ENCODE results near the gene IL13RA1.
A peak's percentile ranks its signal among the peaks of the same experiment; 100 is the strongest.
"Not testable (repeated sequence)": the region's sequence is repeated elsewhere in the genome, so short reads cannot be mapped to it uniquely, and the experiment has no call there.

Gene IL13RA1

GRCh38 chrX:118715917-118716316, 11.5 kb upstream of the IL13RA1 start:
- H3K9ac ChIP-seq (ENCODE audit: low read depth, low read length); H3K27ac ChIP-seq (ENCODE audit: low read depth, low read length); H3K4me3 ChIP-seq (ENCODE audit: low read length); H3K27me3 ChIP-seq (ENCODE audit: insufficient read depth, low read length); H3K9me3 ChIP-seq (ENCODE audit: insufficient read depth, low read depth, low read length); H3K36me3 ChIP-seq (ENCODE audit: insufficient read depth, low read length); H3K4me1 ChIP-seq (ENCODE audit: insufficient read depth, low read length): not testable (repeated sequence)
- WGBS: 91% methylated on average over 14 of the region's 14 CpGs

DNA sequence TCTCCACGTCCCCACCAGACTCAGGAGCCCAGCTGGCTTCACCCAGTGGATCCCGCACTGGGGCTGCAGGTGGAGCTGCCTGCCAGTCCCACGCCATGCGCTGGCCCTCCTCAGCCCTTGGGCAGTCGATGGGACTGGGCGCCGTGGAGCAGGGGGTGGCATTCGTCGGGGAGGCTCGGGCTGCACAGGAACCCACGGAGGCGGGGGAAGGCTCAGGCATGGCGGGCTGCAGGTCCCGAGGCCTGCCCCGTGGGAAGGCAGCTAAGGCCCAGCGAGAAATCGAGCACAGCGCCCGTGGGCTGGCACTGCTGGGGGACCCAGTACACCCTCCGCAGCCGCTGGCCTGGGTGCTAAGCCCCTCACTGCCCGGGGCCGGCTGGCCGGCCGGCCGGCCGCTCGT, 10.6 kb upstream of the IL13RA1 start:
- H3K27ac ChIP-seq (ENCODE audit: low read depth, low read length); H3K9ac ChIP-seq (ENCODE audit: low read depth, low read length); H3K4me3 ChIP-seq (ENCODE audit: low read length); H3K27me3 ChIP-seq (ENCODE audit: insufficient read depth, low read length); H3K4me1 ChIP-seq (ENCODE audit: insufficient read depth, low read length); H3K9me3 ChIP-seq (ENCODE audit: insufficient read depth, low read depth, low read length); H3K36me3 ChIP-seq (ENCODE audit: insufficient read depth, low read length): not testable (repeated sequence)
- WGBS: 98% methylated on average over 26 of the region's 28 CpGs

DNA sequence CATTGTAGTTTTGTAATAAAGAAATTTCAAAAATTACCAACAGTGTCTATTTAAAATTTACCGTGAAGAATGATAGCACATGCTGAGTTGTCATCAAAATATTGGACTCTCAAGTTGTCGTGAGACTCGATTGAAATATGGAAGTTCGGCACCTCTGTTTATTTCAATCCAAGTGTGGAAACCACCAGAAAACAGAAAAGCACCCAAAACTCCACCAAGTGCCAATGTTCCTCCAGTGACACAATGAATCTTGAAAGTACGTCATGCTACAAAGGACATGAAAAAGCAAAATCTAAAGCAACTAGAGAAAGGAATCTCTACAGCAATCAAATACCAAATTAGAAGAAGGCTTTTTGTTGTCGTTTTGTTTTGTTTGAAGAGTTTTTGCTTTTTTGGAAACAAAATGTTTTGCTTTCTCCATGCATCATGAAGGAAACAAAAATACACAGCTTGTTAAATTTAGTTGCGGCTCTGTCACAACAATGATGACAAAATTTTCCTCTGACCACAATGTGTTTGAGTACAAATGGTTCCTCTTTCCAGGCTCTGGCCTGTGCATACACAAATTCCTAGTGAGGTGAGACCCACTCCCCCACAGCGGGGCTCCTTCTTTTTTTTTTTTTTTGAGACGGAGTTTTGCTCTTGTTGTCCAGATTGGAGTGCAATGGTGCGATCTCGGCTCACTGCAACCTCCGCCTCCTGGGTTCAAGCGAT, 9.6 kb upstream of the IL13RA1 start:
- WGBS: 94% methylated on average over 8 of the region's 13 CpGs

DNA sequence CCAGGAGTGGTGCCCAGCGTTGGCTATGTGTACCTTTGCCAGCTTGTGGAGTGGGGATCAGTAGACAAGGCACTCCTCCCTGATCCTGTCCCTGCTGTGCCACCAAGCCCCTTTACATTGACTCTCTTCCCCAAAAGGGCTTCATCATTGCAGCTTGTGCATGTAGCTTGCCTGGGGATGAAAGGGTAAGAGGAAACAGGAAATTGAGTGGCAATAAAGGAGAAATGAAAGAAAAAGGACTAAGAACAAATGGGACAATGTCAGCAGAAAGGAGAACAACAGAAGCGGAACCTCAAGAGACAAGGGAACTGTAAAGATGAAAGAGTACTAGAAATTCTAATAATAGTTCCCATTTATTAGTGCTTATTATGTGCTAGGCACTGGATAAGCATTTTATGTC, 8.7 kb upstream of the IL13RA1 start:
- Histone ChIP-seq H3K27ac (ENCODE audit: low read depth, low read length) (no peak overlapping the region), H3K9me3 (ENCODE audit: insufficient read depth, low read depth, low read length) (no peaks in the 10 kb centered on the region), H3K36me3 (ENCODE audit: insufficient read depth, low read length) (no peaks in the 10 kb centered on the region), H3K4me3 (ENCODE audit: low read length) (no peak overlapping the region), H3K9ac (ENCODE audit: low read depth, low read length) (no peak overlapping the region), H3K4me1 (ENCODE audit: insufficient read depth, low read length) (no peaks in the 10 kb centered on the region), H3K27me3 (ENCODE audit: insufficient read depth, low read length) (no peaks in the 10 kb centered on the region)
- WGBS: 90% methylated on average over 2 of the region's 2 CpGs

More for the DNA sequence above, 9.6 kb upstream of the IL13RA1 start:
- no peaks in the 10 kb centered on the region for H3K36me3 ChIP-seq (ENCODE audit: insufficient read depth, low read length)
- no peaks in the 10 kb centered on the region for H3K4me1 ChIP-seq (ENCODE audit: insufficient read depth, low read length)
- no peak overlapping the region for H3K9ac ChIP-seq (ENCODE audit: low read depth, low read length)
- no peak overlapping the region for H3K27ac ChIP-seq (ENCODE audit: low read depth, low read length)
- H3K9me3 ChIP-seq (ENCODE audit: insufficient read depth, low read depth, low read length): no peaks in the 10 kb centered on the region
- no peaks in the 10 kb centered on the region for H3K27me3 ChIP-seq (ENCODE audit: insufficient read depth, low read length)
- no peak overlapping the region for H3K4me3 ChIP-seq (ENCODE audit: low read length)

- WGBS: 81% methylated on average over 3 of the region's 3 CpGs
Measured at GRCh38 chrX:118720058-118720707, 7.2 kb upstream of the IL13RA1 start.

GRCh38 chrX:118723376-118723775, 4.0 kb upstream of the IL13RA1 start:
- Histone ChIP-seq H3K36me3 (ENCODE audit: insufficient read depth, low read length) (no peaks in the 10 kb centered on the region), H3K27me3 (ENCODE audit: insufficient read depth, low read length) (peaks cover 10% of the 10 kb centered on the region), H3K4me3 (ENCODE audit: low read length) (no peak overlapping the region), H3K9me3 (ENCODE audit: insufficient read depth, low read depth, low read length) (no peaks in the 10 kb centered on the region), H3K27ac (ENCODE audit: low read depth, low read length) (no peak overlapping the region), H3K4me1 (ENCODE audit: insufficient read depth, low read length) (no peaks in the 10 kb centered on the region), H3K9ac (ENCODE audit: low read depth, low read length) (no peak overlapping the region)
- 89% methylated on average over 3 of the region's 3 CpGs for WGBS

More at GRCh38 chrX:118720058-118720707, 7.2 kb upstream of the IL13RA1 start:
- no peaks in the 10 kb centered on the region; the same call in 1 of the 2 replicates for H3K27me3 ChIP-seq (ENCODE audit: insufficient read depth, low read length)
- no peak overlapping the region for H3K9ac ChIP-seq (ENCODE audit: low read depth, low read length)
- H3K4me1 ChIP-seq (ENCODE audit: insufficient read depth, low read length): no peaks in the 10 kb centered on the region
- no peak overlapping the region for H3K4me3 ChIP-seq (ENCODE audit: low read length)
- no peaks in the 10 kb centered on the region for H3K9me3 ChIP-seq (ENCODE audit: insufficient read depth, low read depth, low read length)
- H3K36me3 ChIP-seq (ENCODE audit: insufficient read depth, low read length): no peaks in the 10 kb centered on the region
- no peak overlapping the region for H3K27ac ChIP-seq (ENCODE audit: low read depth, low read length)

DNA sequence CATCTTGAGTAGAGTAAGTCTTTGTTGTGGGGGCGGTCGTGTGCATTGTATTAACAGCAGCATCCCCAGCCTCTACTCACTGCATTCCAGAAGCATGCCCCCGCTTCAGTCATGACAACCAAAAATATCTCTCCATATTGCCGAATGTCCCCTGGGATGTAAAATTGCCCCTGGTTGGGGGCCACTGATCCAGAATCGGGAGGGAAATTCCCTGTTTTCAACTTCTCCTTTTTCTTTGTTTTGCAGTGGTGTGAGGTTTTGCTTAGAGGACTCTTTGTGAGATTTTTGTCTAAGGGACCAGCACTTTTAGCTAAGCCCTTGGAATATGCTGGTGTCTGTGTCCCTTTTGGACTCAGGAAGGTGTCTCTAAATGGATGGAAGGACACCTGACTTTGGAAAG, 3.0 kb upstream of the IL13RA1 start:
- H3K4me1 ChIP-seq (ENCODE audit: insufficient read depth, low read length): no peaks in the 10 kb centered on the region
- peaks cover 20% of the 10 kb centered on the region for H3K27me3 ChIP-seq (ENCODE audit: insufficient read depth, low read length)
- H3K36me3 ChIP-seq (ENCODE audit: insufficient read depth, low read length): no peaks in the 10 kb centered on the region
- H3K4me3 ChIP-seq (ENCODE audit: low read length): no peak overlapping the region
- 67% methylated on average over 3 of the region's 5 CpGs for WGBS
- H3K9ac ChIP-seq (ENCODE audit: low read depth, low read length): no peak overlapping the region
- H3K9me3 ChIP-seq (ENCODE audit: insufficient read depth, low read depth, low read length): no peaks in the 10 kb centered on the region
- no peak overlapping the region for H3K27ac ChIP-seq (ENCODE audit: low read depth, low read length)

- Histone ChIP-seq H3K9ac (ENCODE audit: low read depth, low read length) (no peak overlapping the region), H3K36me3 (ENCODE audit: insufficient read depth, low read length) (no peaks in the 10 kb centered on the region), H3K27me3 (ENCODE audit: insufficient read depth, low read length) (peaks cover 23% of the 10 kb centered on the region), H3K27ac (ENCODE audit: low read depth, low read length) (no peak overlapping the region), H3K4me1 (ENCODE audit: insufficient read depth, low read length) (no peaks in the 10 kb centered on the region), H3K9me3 (ENCODE audit: insufficient read depth, low read depth, low read length) (no peaks in the 10 kb centered on the region), H3K4me3 (ENCODE audit: low read length) (no peak overlapping the region)
- WGBS: 72% methylated on average over 7 of the region's 7 CpGs
Measured at GRCh38 chrX:118724775-118725174, 2.6 kb upstream of the IL13RA1 start.

DNA sequence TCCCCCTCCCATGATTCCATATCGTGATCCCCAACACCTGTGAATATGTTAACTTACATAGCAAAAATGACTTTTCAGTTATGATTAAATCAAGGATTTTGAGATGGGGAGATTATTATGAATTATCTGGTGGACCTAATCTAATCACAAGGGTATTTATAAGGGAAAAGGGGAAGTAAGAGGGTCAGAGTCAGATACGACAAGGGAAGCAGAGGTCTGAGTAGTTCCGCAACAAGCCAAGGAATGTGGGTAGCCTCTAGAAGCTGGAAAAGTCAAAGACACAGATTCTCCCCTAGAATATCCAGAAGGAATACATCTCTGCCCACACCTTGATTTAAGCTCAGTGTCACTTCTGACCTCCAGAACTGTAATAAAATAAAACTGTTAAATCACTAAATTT, 1.0 kb upstream of the IL13RA1 start:
- no peaks in the 10 kb centered on the region for H3K9me3 ChIP-seq (ENCODE audit: insufficient read depth, low read depth, low read length)
- H3K27ac ChIP-seq (ENCODE audit: low read depth, low read length): no peak overlapping the region
- 88% methylated on average over 2 of the region's 3 CpGs for WGBS
- no peak overlapping the region for H3K4me3 ChIP-seq (ENCODE audit: low read length)
- H3K36me3 ChIP-seq (ENCODE audit: insufficient read depth, low read length): no peaks in the 10 kb centered on the region
- peaks cover 23% of the 10 kb centered on the region for H3K27me3 ChIP-seq (ENCODE audit: insufficient read depth, low read length)
- no peak overlapping the region for H3K9ac ChIP-seq (ENCODE audit: low read depth, low read length)
- no peaks in the 10 kb centered on the region for H3K4me1 ChIP-seq (ENCODE audit: insufficient read depth, low read length)

- Histone ChIP-seq H3K4me3 (ENCODE audit: low read length) (peak overlapping the region; percentile 60), H3K27ac (ENCODE audit: low read depth, low read length) (no peak overlapping the region), H3K27me3 (ENCODE audit: insufficient read depth, low read length) (peaks cover 23% of the 10 kb centered on the region), H3K9ac (ENCODE audit: low read depth, low read length) (peak overlapping the region; percentile 50), H3K4me1 (ENCODE audit: insufficient read depth, low read length) (no peaks in the 10 kb centered on the region), H3K36me3 (ENCODE audit: insufficient read depth, low read length) (no peaks in the 10 kb centered on the region), H3K9me3 (ENCODE audit: insufficient read depth, low read depth, low read length) (no peaks in the 10 kb centered on the region)
- WGBS: 2% methylated on average over 73 of the region's 73 CpGs
Measured at GRCh38 chrX:118727686-118728339, 407 bp downstream of the IL13RA1 start.

- Histone ChIP-seq H3K36me3 (ENCODE audit: insufficient read depth, low read length) (no peaks in the 10 kb centered on the region), H3K27me3 (ENCODE audit: insufficient read depth, low read length) (peaks cover 23% of the 10 kb centered on the region), H3K4me3 (ENCODE audit: low read length) (no peak overlapping the region), H3K9me3 (ENCODE audit: insufficient read depth, low read depth, low read length) (no peaks in the 10 kb centered on the region), H3K4me1 (ENCODE audit: insufficient read depth, low read length) (no peaks in the 10 kb centered on the region), H3K27ac (ENCODE audit: low read depth, low read length) (no peak overlapping the region), H3K9ac (ENCODE audit: low read depth, low read length) (no peak overlapping the region)
- WGBS: 76% methylated on average over 2 of the region's 3 CpGs
Measured at GRCh38 chrX:118729042-118729652, 1.7 kb downstream of the IL13RA1 start.
